SK-N-MC (cell line): ENCODE measurements around the gene NFATC2.
"Not testable (repeated sequence)": the region's sequence is repeated elsewhere in the genome, so short reads cannot be mapped to it uniquely, and the experiment has no call there.

Experiments
- DNase-seq: peaks from one replicate; pipeline ENCODE4 v3.0.0-alpha.2; 2011; ENCODE audit warnings: low read depth, low spot score
- H3K27ac ChIP-seq: fragments of 200-600 bp; sonication (generic); 2 replicates; pipeline ENCODE4 v1.5.1; 2016; ENCODE audit warnings: mixed run types
- H3K36me3 ChIP-seq: fragments of 200-600 bp; sonication (generic); 2 replicates; pipeline ENCODE4 v1.6.1; 2017; ENCODE audit warnings: antibody characterized with exemption, low read length, mixed read lengths; ENCODE audit not compliant: insufficient read depth
- H3K4me3 ChIP-seq: fragments of 200-600 bp; sonication (generic); 2 replicates; pipeline ENCODE4 v1.5.1; 2016
- H3K9ac ChIP-seq: fragments of 200-600 bp; sonication (generic); 2 replicates; pipeline ENCODE4 v1.8.0; 2017; ENCODE audit warnings: mixed run types, mixed read lengths; ENCODE audit not compliant: insufficient read length
- H3K9me3 ChIP-seq: fragments of 200-600 bp; sonication (generic); 2 replicates; pipeline ENCODE4 v1.6.1; 2017; ENCODE audit warnings: low read depth, mild to moderate bottlenecking, antibody characterized with exemption, low read length, moderate library complexity, mixed read lengths
- EZH2 ChIP-seq: fragments of 200-600 bp; sonication (generic); IDR thresholded peaks from one replicate; pipeline ENCODE4 v1.6.1; 2017; ENCODE audit warnings: antibody characterized with exemption
- FOXP2 ChIP-seq: optimal IDR thresholded peaks from 2 replicates; pipeline ENCODE3; 2011; ENCODE audit warnings: mild to moderate bottlenecking, moderate library complexity; ENCODE audit not compliant: insufficient read depth; ENCODE audit errors: extremely low read length, control extremely low read depth
- POLR2AphosphoS5 ChIP-seq: IDR thresholded peaks from 2 replicates; pipeline ENCODE4 v1.6.1; 2012; ENCODE audit warnings: mild to moderate bottlenecking, low read depth, low read length, borderline replicate concordance

The NFATC2 gene

GRCh38 chr20:51486197-51487005 lies 56.1 kb downstream of the NFATC2 start:
- TF ChIP-seq POLR2AphosphoS5 (no peak), EZH2 (no peak), FOXP2 (no peak)
- no peak overlapping the region for H3K4me3 ChIP-seq
- DNase-seq = no peak
- H3K36me3 ChIP-seq = no peaks in the 10 kb centered on the region
- no peak overlapping the region for H3K27ac ChIP-seq
- H3K9ac ChIP-seq = no peak overlapping the region
- H3K9me3 ChIP-seq = no peaks in the 10 kb centered on the region

GRCh38 chr20:51484831-51485230 lies 57.7 kb downstream of the NFATC2 start:
- no peak overlapping the region for H3K4me3 ChIP-seq
- no peaks in the 10 kb centered on the region for H3K36me3 ChIP-seq
- no peak for DNase-seq
- no peak overlapping the region for H3K9ac ChIP-seq
- H3K9me3 ChIP-seq = no peaks in the 10 kb centered on the region
- no peak overlapping the region for H3K27ac ChIP-seq
- TF ChIP-seq EZH2 = no peak
- TF ChIP-seq POLR2AphosphoS5 = no peak
- no peak for TF ChIP-seq FOXP2

GRCh38 chr20:51484141-51484815 lies 58.2 kb downstream of the NFATC2 start:
- Histone ChIP-seq H3K4me3 (no peak overlapping the region), H3K27ac (no peak overlapping the region), H3K9ac (no peak overlapping the region), H3K36me3 (no peaks in the 10 kb centered on the region), H3K9me3 (no peaks in the 10 kb centered on the region)
- no peak for DNase-seq
- TF ChIP-seq EZH2 (no peak), POLR2AphosphoS5 (no peak), FOXP2 (no peak)

GRCh38 chr20:51482836-51483473 lies 59.6 kb downstream of the NFATC2 start:
- Histone ChIP-seq H3K4me3 (no peak overlapping the region), H3K9ac (no peak overlapping the region), H3K27ac (no peak overlapping the region), H3K9me3 (no peaks in the 10 kb centered on the region), H3K36me3 (no peaks in the 10 kb centered on the region)
- TF ChIP-seq POLR2AphosphoS5 (no peak), FOXP2 (no peak), EZH2 (no peak)
- no peak for DNase-seq

GRCh38 chr20:51481341-51481914 lies 61.1 kb downstream of the NFATC2 start:
- Histone ChIP-seq H3K4me3 (no peak overlapping the region), H3K36me3 (no peaks in the 10 kb centered on the region), H3K9ac (no peak overlapping the region), H3K27ac (no peak overlapping the region), H3K9me3 (no peaks in the 10 kb centered on the region)
- DNase-seq = no peak
- no peak for TF ChIP-seq FOXP2
- TF ChIP-seq POLR2AphosphoS5 = no peak
- no peak for TF ChIP-seq EZH2

- Histone ChIP-seq H3K27ac (no peak overlapping the region), H3K36me3 (no peaks in the 10 kb centered on the region), H3K9ac (no peak overlapping the region), H3K9me3 (no peaks in the 10 kb centered on the region), H3K4me3 (no peak overlapping the region)
- TF ChIP-seq EZH2 (no peak), POLR2AphosphoS5 (no peak), FOXP2 (no peak)
- no peak for DNase-seq
Observed at GRCh38 chr20:51480507-51481270, 61.8 kb downstream of the NFATC2 start.

GRCh38 chr20:51476106-51476505 lies 66.4 kb downstream of the NFATC2 start:
- H3K9ac ChIP-seq, DNase-seq, H3K4me3 ChIP-seq, H3K36me3 ChIP-seq, H3K27ac ChIP-seq, H3K9me3 ChIP-seq: not testable (repeated sequence)

GRCh38 chr20:51473771-51474170 lies 68.7 kb downstream of the NFATC2 start:
- TF ChIP-seq EZH2 (no peak), POLR2AphosphoS5 (no peak), FOXP2 (no peak)
- no peaks in the 10 kb centered on the region for H3K9me3 ChIP-seq

More at GRCh38 chr20:51473771-51474170, 68.7 kb downstream of the NFATC2 start:
- Histone ChIP-seq H3K27ac (no peak overlapping the region), H3K4me3 (no peak overlapping the region), H3K9ac (no peak overlapping the region), H3K36me3 (no peaks in the 10 kb centered on the region)
- DNase-seq = no peak
